ENCODE data around the gene C1orf35.
A peak's percentile ranks its signal among the peaks of the same experiment; 100 is the strongest.

C1orf35 gene

DNA sequence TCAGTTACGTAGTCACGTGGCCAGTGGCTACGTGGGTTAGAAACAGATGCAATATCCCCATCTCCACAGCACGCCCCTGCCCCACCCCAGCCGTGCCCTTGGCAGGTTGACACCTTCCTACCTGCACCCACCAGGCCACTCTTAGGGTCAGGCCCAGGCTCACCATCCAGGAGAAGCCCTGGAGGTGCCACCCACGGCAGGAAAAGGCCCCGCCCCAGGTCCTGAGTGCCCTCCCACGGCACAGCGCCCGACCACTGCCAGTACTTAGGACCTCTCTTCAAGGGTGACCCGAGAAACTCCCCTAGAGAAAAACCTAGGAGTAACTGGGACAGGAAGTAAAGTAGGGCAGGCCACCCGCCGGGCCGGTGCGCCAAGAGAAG lies 1.5 kb downstream of the C1orf35 start:
- no peak for TF ChIP-seq SPI1 (IDR thresholded peaks at IDR 0.05; ENCODE audit: borderline replicate concordance, low read depth)
- TF ChIP-seq, protein P1, sequence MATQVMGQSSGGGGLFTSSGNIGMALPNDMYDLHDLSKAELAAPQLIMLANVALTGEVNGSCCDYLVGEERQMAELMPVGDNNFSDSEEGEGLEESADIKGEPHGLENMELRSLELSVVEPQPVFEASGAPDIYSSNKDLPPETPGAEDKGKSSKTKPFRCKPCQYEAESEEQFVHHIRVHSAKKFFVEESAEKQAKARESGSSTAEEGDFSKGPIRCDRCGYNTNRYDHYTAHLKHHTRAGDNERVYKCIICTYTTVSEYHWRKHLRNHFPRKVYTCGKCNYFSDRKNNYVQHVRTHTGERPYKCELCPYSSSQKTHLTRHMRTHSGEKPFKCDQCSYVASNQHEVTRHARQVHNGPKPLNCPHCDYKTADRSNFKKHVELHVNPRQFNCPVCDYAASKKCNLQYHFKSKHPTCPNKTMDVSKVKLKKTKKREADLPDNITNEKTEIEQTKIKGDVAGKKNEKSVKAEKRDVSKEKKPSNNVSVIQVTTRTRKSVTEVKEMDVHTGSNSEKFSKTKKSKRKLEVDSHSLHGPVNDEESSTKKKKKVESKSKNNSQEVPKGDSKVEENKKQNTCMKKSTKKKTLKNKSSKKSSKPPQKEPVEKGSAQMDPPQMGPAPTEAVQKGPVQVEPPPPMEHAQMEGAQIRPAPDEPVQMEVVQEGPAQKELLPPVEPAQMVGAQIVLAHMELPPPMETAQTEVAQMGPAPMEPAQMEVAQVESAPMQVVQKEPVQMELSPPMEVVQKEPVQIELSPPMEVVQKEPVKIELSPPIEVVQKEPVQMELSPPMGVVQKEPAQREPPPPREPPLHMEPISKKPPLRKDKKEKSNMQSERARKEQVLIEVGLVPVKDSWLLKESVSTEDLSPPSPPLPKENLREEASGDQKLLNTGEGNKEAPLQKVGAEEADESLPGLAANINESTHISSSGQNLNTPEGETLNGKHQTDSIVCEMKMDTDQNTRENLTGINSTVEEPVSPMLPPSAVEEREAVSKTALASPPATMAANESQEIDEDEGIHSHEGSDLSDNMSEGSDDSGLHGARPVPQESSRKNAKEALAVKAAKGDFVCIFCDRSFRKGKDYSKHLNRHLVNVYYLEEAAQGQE (IDR thresholded peaks at IDR 0.05; ENCODE audit: insufficient replicate concordance, low read depth): no peak
- no peak for TF ChIP-seq POLR2AphosphoS5 (IDR thresholded peaks at IDR 0.05; ENCODE audit: low read depth)
- TF ChIP-seq, protein P2, sequence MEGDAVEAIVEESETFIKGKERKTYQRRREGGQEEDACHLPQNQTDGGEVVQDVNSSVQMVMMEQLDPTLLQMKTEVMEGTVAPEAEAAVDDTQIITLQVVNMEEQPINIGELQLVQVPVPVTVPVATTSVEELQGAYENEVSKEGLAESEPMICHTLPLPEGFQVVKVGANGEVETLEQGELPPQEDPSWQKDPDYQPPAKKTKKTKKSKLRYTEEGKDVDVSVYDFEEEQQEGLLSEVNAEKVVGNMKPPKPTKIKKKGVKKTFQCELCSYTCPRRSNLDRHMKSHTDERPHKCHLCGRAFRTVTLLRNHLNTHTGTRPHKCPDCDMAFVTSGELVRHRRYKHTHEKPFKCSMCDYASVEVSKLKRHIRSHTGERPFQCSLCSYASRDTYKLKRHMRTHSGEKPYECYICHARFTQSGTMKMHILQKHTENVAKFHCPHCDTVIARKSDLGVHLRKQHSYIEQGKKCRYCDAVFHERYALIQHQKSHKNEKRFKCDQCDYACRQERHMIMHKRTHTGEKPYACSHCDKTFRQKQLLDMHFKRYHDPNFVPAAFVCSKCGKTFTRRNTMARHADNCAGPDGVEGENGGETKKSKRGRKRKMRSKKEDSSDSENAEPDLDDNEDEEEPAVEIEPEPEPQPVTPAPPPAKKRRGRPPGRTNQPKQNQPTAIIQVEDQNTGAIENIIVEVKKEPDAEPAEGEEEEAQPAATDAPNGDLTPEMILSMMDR (IDR thresholded peaks at IDR 0.05; ENCODE audit: insufficient read depth, low read length): no peak
- no peak for TF ChIP-seq GABPA (IDR thresholded peaks at IDR 0.05; ENCODE audit: low read depth)
- no peaks in the 10 kb centered on the region for H3K27me3 ChIP-seq (ENCODE audit: insufficient read depth, poor library complexity, severe bottlenecking)
- DNase-seq (ENCODE audit: low read depth in 1 of 2, low spot score in 1 of 2): no peak
- H3K27ac ChIP-seq (replicated peaks): peak overlapping the region; percentile 62
- H3K4me3 ChIP-seq (replicated peaks; ENCODE audit: insufficient read depth, low read length): peak overlapping the region; percentile 90

DNA sequence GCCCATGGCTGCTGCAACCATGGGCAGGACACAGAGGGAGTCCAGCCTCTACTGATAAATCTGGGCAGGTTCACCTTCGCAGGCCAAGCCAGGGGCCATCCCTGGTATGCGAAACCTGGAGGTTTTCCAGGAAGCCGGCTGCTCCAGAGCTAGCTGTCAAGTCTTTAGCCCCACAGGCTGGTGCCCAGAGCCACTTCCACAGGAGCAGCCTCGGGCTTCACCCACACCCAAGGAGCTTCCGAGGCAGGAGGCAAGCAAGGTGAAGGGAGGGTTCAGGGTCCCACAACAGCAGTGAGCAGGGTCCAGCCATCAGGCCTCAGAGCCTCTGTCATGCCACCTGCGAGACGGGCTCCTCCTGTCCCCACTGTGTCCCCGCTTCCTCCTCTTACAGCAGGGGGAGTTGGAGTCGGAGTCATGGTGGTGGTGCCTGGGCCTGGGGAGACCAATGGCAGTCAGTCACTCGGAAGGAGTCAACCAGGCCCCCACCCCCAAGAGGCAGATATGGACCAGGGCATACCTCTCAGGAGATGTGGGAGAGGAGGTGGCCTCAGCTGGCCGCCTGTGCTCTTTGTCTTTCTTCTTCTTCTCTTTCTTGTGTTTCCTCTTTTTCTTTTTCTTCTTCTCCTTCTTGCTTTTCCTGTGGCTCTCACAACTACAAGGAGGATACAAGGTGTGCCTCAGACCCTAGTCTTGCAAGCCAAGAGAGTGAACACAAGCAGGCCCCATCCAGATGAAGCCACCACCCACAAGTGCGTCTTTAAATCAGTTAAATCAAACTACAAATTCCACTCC lies 2.1 kb downstream of the C1orf35 start:
- Histone ChIP-seq H3K27me3 (ENCODE audit: insufficient read depth, poor library complexity, severe bottlenecking) (no peaks in the 10 kb centered on the region), H3K4me3 (replicated peaks; ENCODE audit: insufficient read depth, low read length) (peak overlapping the region; percentile 90), H3K27ac (replicated peaks) (no peak overlapping the region; the same call in 1 of the 2 replicates)
- TF ChIP-seq, protein P1 (IDR thresholded peaks at IDR 0.05; ENCODE audit: insufficient replicate concordance, low read depth): no peak
- TF ChIP-seq POLR2AphosphoS5 (IDR thresholded peaks at IDR 0.05; ENCODE audit: low read depth): peak; percentile 18; the same call in 1 of the 2 replicates
- TF ChIP-seq, protein P2 (IDR thresholded peaks at IDR 0.05; ENCODE audit: insufficient read depth, low read length): no peak
- TF ChIP-seq SPI1 (IDR thresholded peaks at IDR 0.05; ENCODE audit: borderline replicate concordance, low read depth): no peak
- TF ChIP-seq GABPA (IDR thresholded peaks at IDR 0.05; ENCODE audit: low read depth): no peak
- no peak for DNase-seq (ENCODE audit: low read depth in 1 of 2, low spot score in 1 of 2)

DNA sequence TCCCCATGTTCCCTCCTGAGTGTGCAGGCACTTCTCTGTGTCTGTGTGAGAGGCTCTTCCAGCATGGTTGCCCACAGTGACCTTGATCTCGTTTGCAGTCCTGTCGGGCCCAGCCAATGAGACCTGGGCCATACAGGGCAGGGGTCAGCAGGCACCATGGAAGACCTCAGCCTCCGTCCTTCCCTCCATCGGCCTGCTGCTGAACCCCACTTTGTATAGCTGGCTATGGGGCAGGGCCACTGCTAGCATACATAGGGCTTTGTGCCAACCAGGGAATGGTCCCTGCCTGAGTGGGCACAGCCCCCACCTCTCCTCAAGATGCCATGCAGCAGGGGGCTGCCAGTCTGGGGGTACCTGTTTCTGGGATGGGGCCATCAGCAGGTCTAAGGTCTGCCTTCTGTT lies 3.8 kb downstream of the C1orf35 start:
- Histone ChIP-seq H3K27ac (replicated peaks) (no peak overlapping the region), H3K4me3 (replicated peaks; ENCODE audit: insufficient read depth, low read length) (no peak overlapping the region), H3K27me3 (ENCODE audit: insufficient read depth, poor library complexity, severe bottlenecking) (no peaks in the 10 kb centered on the region)
- no peak for DNase-seq (ENCODE audit: low read depth in 1 of 2, low spot score in 1 of 2)
- TF ChIP-seq GABPA (IDR thresholded peaks at IDR 0.05; ENCODE audit: low read depth): no peak
- TF ChIP-seq POLR2AphosphoS5 (IDR thresholded peaks at IDR 0.05; ENCODE audit: low read depth): no peak
- TF ChIP-seq, protein P2 (IDR thresholded peaks at IDR 0.05; ENCODE audit: insufficient read depth, low read length): no peak
- TF ChIP-seq SPI1 (IDR thresholded peaks at IDR 0.05; ENCODE audit: borderline replicate concordance, low read depth): no peak
- TF ChIP-seq, protein P1 (IDR thresholded peaks at IDR 0.05; ENCODE audit: insufficient replicate concordance, low read depth): no peak
